T-helper 17 cell (primary cell): Measurements from ENCODE around the gene NEFH. TPM values are rescaled to one million over a fixed set of nuclear protein-coding genes. Genes with fewer than 3 reads are reported as not detected.

Experiments used
- ATAC-seq: fragments of 150-1000 bp; cut with Tn5 transposase; 2 replicates; pipeline ENCODE4 v1.10.0; 2021; ENCODE audit warnings: mild to moderate bottlenecking, moderate library complexity
- DNase-seq, 3 donors: peaks; one replicate each; pipeline versions ENCODE4 v3.0.0 to v3.0.0-alpha.2; 2020 to 2021
- H3K9me3 ChIP-seq: one replicate; pipeline ENCODE4 v1.7.0; 2013; ENCODE audit warnings: low read length, mild to moderate bottlenecking; ENCODE audit not compliant: control insufficient read depth, poor library complexity, severe bottlenecking
- H3K27ac Mint-ChIP-seq: one replicate; pipeline ENCODE4 v1.8.0; 2022; ENCODE audit warnings: mild to moderate bottlenecking, moderate library complexity, mixed read lengths
- H3K27me3 Mint-ChIP-seq: one replicate; pipeline ENCODE4 v1.8.0; 2022; ENCODE audit warnings: mixed read lengths
- H3K36me3 Mint-ChIP-seq: one replicate; pipeline ENCODE4 v1.8.0; 2022; ENCODE audit warnings: low read depth, mixed read lengths
- H3K4me1 Mint-ChIP-seq: one replicate; pipeline ENCODE4 v1.8.0; 2022; ENCODE audit warnings: mild to moderate bottlenecking, mixed read lengths
- H3K4me3 Mint-ChIP-seq: one replicate; pipeline ENCODE4 v1.8.0; 2022; ENCODE audit warnings: mild to moderate bottlenecking, moderate library complexity, mixed read lengths
- total RNA-seq, 4 donors: library from RNA in 2 of 4; stranded (reverse) in 2 of 4; gene quantifications; one replicate each; pipeline ENCODE4 v1.2.3 and lab custom pipeline; 2022 to 2026

NEFH gene
- total RNA-seq, 2 donors from 2014 or later, result 0.15 to 0.21 TPM

DNA sequence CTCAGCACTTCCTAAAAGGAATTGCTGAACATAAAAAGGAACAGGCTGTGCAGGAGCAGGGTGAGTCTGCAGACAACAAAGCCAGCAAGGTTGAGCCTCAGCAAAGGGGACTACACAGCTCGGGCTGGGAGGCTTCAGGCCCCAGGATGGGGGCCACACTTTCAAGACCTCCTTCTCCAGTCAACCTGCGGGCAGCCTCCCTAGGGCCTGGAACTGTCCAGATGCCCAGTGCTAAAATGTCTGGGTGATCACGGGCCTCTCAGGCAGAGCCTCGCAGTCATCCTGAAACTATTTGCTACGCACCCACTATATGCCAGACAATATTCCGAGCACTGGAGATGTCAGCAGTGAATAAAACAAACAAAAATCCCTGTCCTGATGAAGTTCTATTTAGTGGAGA lies 3.9 kb upstream of the NEFH start:
- peak overlapping the region; percentile 61 for H3K4me3 Mint-ChIP-seq
- H3K36me3 Mint-ChIP-seq, result peaks cover 10% of the 10 kb centered on the region
- peaks cover 59% of the 10 kb centered on the region for H3K27me3 Mint-ChIP-seq
- no peak for DNase-seq
- H3K27ac Mint-ChIP-seq, result no peak overlapping the region
- no peaks in the 10 kb centered on the region for H3K9me3 ChIP-seq
- peaks cover 9% of the 10 kb centered on the region for H3K4me1 Mint-ChIP-seq
- no peak for ATAC-seq

DNA sequence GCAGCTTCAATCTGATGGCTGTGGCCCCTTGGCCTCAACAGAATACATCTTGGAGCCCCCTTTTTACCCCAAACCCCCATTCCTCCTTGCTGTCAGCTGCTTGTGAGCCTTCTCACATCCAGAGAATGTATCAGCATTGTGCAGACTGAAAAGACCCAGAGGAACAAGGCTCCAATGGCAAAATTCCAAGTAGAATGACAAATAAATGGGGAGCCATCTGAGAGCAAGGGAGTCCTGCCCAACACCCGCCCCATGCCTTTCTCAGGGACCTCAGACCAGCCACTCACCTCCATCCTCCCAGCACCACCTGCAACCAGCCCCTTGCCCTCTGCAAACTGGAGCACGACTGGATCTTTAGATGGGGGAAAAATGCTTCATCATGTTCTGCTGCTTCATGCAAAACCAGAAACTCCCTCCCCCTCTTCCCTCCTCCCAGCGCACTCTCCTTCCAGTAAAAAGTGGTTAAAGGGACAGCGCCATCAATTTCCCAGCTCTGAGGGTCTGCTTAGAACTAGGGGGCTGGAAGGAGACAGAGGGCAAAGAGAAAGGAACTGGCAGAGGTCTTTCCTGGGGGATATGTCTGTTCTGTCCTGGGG lies 2.2 kb upstream of the NEFH start:
- Mint-ChIP-seq H3K4me1 (peaks cover 13% of the 10 kb centered on the region), H3K27me3 (peaks cover 71% of the 10 kb centered on the region), H3K4me3 (no peak overlapping the region), H3K27ac (no peak overlapping the region), H3K36me3 (peaks cover 16% of the 10 kb centered on the region)
- DNase-seq, result no peak
- no peak for ATAC-seq
- no peaks in the 10 kb centered on the region for H3K9me3 ChIP-seq

DNA sequence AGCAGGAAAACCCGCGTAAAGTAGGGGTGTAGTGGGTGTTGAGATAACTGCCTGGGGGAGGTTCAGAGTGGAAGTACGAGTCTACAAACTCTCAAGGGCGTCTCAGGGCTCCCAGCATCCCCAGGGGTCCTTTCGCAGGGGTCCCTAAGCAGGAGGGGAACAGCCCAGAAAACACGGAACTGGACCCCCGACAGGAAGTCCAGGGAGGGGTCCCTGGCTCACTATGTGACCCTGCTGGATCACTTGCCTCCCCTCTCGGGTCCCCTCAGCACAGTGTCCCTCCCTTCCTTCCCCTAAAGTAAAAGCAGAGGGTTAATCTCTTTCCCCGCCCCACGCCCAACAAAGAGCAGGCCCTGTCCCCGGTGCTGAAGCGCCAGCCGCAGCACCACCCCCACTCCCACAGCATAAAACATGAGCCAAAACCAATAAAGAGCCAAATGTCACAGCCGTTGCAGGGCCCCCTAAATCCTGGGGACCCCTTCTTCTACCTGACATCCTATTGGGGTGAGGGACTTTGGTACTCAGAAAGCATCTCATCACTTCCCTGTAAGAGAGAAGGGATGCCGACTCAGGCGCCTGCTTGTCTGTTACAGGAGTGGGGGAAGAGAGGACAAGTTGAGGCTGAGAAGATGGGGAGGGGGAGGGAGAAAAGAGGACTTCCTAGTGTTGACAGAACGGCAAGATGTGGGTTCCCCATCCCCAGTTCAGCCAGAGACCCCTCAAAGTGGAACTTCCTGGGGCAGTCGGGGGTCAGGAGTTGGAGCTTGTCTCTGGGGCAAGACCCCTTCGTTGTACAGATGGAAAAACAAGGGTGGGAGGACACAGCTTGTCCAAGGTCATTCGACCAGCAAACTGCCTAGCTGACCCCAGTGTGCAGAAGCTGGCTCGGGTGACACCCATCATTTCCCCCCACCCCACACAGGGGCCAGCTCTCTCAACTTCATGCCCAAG lies 1.4 kb upstream of the NEFH start:
- Mint-ChIP-seq H3K27ac (no peak overlapping the region), H3K27me3 (peaks cover 69% of the 10 kb centered on the region), H3K4me1 (peaks cover 13% of the 10 kb centered on the region), H3K4me3 (peak overlapping the region; percentile 49), H3K36me3 (peaks cover 16% of the 10 kb centered on the region)
- H3K9me3 ChIP-seq, result no peaks in the 10 kb centered on the region
- DNase-seq (peak in 1 of 3 donors; percentile 18), ATAC-seq (peak; percentile 60)

DNA sequence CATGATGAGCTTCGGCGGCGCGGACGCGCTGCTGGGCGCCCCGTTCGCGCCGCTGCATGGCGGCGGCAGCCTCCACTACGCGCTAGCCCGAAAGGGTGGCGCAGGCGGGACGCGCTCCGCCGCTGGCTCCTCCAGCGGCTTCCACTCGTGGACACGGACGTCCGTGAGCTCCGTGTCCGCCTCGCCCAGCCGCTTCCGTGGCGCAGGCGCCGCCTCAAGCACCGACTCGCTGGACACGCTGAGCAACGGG lies 169 bp downstream of the NEFH start:
- Mint-ChIP-seq H3K27ac (no peak overlapping the region), H3K4me3 (no peak overlapping the region), H3K27me3 (peaks cover 57% of the 10 kb centered on the region), H3K36me3 (peaks cover 16% of the 10 kb centered on the region), H3K4me1 (peaks cover 13% of the 10 kb centered on the region)
- ATAC-seq (no peak), DNase-seq (no peak)
- H3K9me3 ChIP-seq, result no peaks in the 10 kb centered on the region

GRCh38 chr22:29480512-29481264 lies 670 bp downstream of the NEFH start:
- H3K9me3 ChIP-seq, result no peaks in the 10 kb centered on the region
- H3K36me3 Mint-ChIP-seq, result peaks cover 16% of the 10 kb centered on the region
- no peak overlapping the region for H3K27ac Mint-ChIP-seq
- DNase-seq, result peak in 2 of 3 donors; percentile 15 to 22
- peak overlapping the region; percentile 65 for H3K4me3 Mint-ChIP-seq
- ATAC-seq, result peak; percentile 36
- H3K4me1 Mint-ChIP-seq, result peaks cover 13% of the 10 kb centered on the region
- peaks cover 52% of the 10 kb centered on the region for H3K27me3 Mint-ChIP-seq

DNA sequence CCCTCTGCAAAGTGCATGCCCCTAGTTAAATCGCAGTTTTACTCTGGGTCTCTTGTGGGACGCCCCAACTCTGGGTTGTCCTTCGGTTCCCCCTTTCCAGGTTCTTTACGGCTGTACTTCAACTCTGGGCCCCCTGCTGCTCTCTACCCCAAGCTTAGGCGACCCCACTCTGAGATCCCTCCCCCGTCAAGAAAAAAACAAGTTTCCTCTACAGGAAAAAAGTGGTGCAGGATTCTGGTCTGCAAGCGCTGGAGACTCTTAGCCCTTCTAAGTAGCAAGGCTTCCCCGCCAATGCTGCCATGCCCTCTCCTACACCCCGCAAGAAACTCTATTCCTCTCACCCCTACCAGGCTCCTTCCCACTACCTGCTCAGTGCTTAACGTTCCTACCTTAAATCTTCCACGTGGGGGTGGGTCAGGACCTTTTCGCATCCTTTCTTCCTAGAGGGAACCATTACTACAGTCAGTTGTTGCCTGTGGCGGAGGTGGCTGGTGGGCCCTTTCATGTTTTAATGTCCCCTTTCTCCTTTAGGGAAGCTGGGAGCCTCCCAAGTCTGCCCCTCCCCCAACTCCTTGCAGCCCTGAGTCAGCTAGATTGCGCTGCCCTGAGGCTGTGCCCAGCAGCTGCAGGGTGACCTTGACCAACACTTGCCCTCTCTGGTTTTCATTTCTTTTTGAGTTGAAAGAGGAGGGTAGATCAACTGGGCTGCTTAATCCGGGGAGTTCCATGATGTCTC lies 1.4 kb downstream of the NEFH start:
- Mint-ChIP-seq H3K27ac (no peak overlapping the region), H3K36me3 (peaks cover 19% of the 10 kb centered on the region), H3K4me1 (peaks cover 13% of the 10 kb centered on the region), H3K4me3 (peak overlapping the region; percentile 65), H3K27me3 (peaks cover 44% of the 10 kb centered on the region)
- no peak for ATAC-seq
- DNase-seq, result no peak
- no peaks in the 10 kb centered on the region for H3K9me3 ChIP-seq

GRCh38 chr22:29482253-29482652 lies 2.2 kb downstream of the NEFH start:
- DNase-seq (no peak), ATAC-seq (no peak)
- no peaks in the 10 kb centered on the region for H3K9me3 ChIP-seq
- H3K36me3 Mint-ChIP-seq, result peaks cover 18% of the 10 kb centered on the region
- H3K4me1 Mint-ChIP-seq, result peaks cover 13% of the 10 kb centered on the region
- no peak overlapping the region for H3K4me3 Mint-ChIP-seq
- peaks cover 37% of the 10 kb centered on the region for H3K27me3 Mint-ChIP-seq
- H3K27ac Mint-ChIP-seq, result no peak overlapping the region

DNA sequence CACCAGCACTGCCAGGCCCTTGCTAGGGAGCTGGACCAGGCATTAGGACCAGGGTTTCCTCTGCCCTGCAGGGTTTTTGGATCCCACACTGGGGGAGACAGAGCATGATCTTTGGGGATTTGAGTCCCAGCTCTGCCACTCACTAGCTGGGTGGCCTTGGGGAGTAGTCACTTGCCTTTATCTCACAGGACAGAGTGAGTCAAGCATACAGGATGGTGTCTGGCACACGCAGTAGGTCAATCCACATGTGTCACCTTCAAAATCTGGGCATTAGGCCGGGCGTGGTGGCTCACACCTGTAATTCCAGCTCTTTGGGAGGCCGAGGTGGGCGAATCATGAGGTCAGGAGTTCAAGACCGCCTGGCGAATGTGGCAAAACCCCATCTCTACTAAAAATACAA lies 2.7 kb downstream of the NEFH start:
- peaks cover 13% of the 10 kb centered on the region for H3K4me1 Mint-ChIP-seq
- no peaks in the 10 kb centered on the region for H3K9me3 ChIP-seq
- H3K27ac Mint-ChIP-seq, result no peak overlapping the region
- peaks cover 17% of the 10 kb centered on the region for H3K36me3 Mint-ChIP-seq
- no peak overlapping the region for H3K4me3 Mint-ChIP-seq
- ATAC-seq (no peak), DNase-seq (no peak)
- H3K27me3 Mint-ChIP-seq, result peaks cover 34% of the 10 kb centered on the region

- Mint-ChIP-seq H3K36me3 (peaks cover 17% of the 10 kb centered on the region), H3K27ac (no peak overlapping the region), H3K27me3 (peaks cover 29% of the 10 kb centered on the region)
Observed at GRCh38 chr22:29483254-29483653, 3.2 kb downstream of the NEFH start.

GRCh38 chr22:29484642-29485041 lies 4.6 kb downstream of the NEFH start:
- H3K4me1 Mint-ChIP-seq, result peaks cover 5% of the 10 kb centered on the region
- no peak overlapping the region for H3K4me3 Mint-ChIP-seq
- ATAC-seq, result no peak
- peaks cover 15% of the 10 kb centered on the region for H3K27me3 Mint-ChIP-seq
- DNase-seq, result no peak
- no peaks in the 10 kb centered on the region for H3K9me3 ChIP-seq
- peaks cover 13% of the 10 kb centered on the region for H3K36me3 Mint-ChIP-seq
- H3K27ac Mint-ChIP-seq, result no peak overlapping the region

More at GRCh38 chr22:29483254-29483653, 3.2 kb downstream of the NEFH start:
- Mint-ChIP-seq H3K4me1 (peaks cover 13% of the 10 kb centered on the region), H3K4me3 (no peak overlapping the region)
- no peak for ATAC-seq
- no peaks in the 10 kb centered on the region for H3K9me3 ChIP-seq
- DNase-seq, result no peak

GRCh38 chr22:29485448-29485847 lies 5.4 kb downstream of the NEFH start:
- ATAC-seq, result no peak
- no peak for DNase-seq
- Mint-ChIP-seq H3K27ac (no peak overlapping the region), H3K4me1 (peaks cover 4% of the 10 kb centered on the region), H3K27me3 (peaks cover 13% of the 10 kb centered on the region), H3K4me3 (no peak overlapping the region), H3K36me3 (peaks cover 16% of the 10 kb centered on the region)
- H3K9me3 ChIP-seq, result no peaks in the 10 kb centered on the region

GRCh38 chr22:29487426-29487986 lies 7.5 kb downstream of the NEFH start:
- no peak overlapping the region for H3K27ac Mint-ChIP-seq
- no peaks in the 10 kb centered on the region for H3K4me1 Mint-ChIP-seq
- H3K9me3 ChIP-seq, result no peaks in the 10 kb centered on the region
- H3K36me3 Mint-ChIP-seq, result peaks cover 10% of the 10 kb centered on the region
- H3K4me3 Mint-ChIP-seq, result no peak overlapping the region
- ATAC-seq (no peak), DNase-seq (no peak)
- H3K27me3 Mint-ChIP-seq, result no peaks in the 10 kb centered on the region
